Measurements from ENCODE around the gene ALG2. TPM values are rescaled to one million over a fixed set of nuclear protein-coding genes. Genes with fewer than 3 reads are reported as not detected.

The ALG2 gene
- total RNA-seq, 2 experiments from 2014 or later = 19.9 to 22.0 TPM

DNA sequence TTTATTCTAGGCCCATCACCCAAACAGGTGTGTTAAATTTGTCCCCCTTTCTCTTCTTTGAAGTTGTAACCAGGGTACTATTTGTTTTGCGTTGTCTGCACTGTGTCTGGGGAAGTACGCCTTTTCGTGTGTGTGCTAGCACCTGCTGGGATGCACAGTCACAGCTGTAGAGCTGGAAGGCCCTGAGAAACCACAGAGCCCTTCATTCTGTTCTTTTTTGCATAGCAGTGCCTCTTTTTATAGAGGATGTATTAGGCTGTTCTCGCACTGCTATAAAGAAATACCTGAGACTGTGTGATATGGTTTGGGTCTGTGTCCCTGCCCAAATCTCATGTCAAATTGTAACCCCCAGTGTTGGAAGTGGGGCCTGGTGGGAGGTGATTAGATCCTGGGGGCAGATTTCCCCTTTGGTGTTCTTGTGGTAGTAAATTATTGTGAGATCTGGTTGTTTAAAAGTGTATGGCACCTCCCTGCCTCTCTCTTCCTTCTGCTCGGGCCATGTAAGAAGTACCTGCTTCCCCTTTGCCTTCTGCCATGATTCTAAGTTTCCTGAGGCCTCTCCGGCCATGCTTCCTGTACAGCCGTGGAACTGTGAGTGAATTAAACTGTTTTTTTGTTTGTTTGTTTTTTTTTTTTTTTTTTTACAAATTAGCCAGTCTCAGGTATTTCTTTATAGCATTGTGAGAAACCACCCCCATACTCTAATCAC is 14.3 kb upstream of the ALG2 start:
- Mint-ChIP-seq H3K9me3 (ENCODE audit: insufficient read depth) (no peaks in the 10 kb centered on the region), H3K4me1 (ENCODE audit: low read depth) (peaks cover 13% of the 10 kb centered on the region), H3K27me3 (ENCODE audit: low read depth) (no peaks in the 10 kb centered on the region), H3K27ac (peak overlapping the region; percentile 6), H3K36me3 (ENCODE audit: low read depth) (peaks cover 15% of the 10 kb centered on the region), H3K4me3 (no peak overlapping the region)
- ATAC-seq = peak; percentile 60
- ChIA-PET CTCF (interaction anchor here (0.7 kb wide), 1 partner anchor 399 kb away, joined by 3 read pairs; no protein-coding TSS in a partner anchor), POLR2A (interaction anchor here (1.6 kb wide), 1 partner anchor 18 kb away, joined by 3 read pairs; no protein-coding TSS in a partner anchor)
- no peak for DNase-seq

DNA sequence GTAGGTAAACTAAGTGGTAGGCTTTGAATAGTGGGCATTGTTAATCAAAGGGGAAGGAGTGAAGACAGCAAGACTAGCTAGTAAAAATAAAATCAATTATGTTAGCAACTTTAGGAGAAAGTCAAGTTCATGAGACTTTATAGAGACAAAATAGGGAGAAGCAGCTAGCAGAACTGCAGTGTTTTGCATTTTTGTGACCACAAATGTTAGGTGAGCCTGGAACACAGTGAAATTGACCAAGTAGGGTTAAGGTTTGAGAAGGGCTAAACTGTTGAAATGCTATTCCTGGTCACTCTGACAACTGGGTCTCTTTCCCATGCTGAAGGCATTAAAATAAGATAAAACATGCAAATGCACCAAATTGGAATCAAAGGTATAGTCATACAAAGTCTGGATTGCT is 13.3 kb upstream of the ALG2 start:
- DNase-seq = no peak
- Mint-ChIP-seq H3K4me1 (ENCODE audit: low read depth) (peaks cover 13% of the 10 kb centered on the region), H3K27me3 (ENCODE audit: low read depth) (no peaks in the 10 kb centered on the region), H3K4me3 (no peak overlapping the region), H3K9me3 (ENCODE audit: insufficient read depth) (no peaks in the 10 kb centered on the region), H3K36me3 (ENCODE audit: low read depth) (peaks cover 24% of the 10 kb centered on the region), H3K27ac (no peak overlapping the region)
- ChIA-PET CTCF (interaction anchor here (1.0 to 5.1 kb wide), 3 partner anchors 13 to 51 kb away, joined by 3 to 58 read pairs (median 4); partner anchors contain the start of genes ALG2 and SEC61B), POLR2A (interaction anchor here (1.6 kb wide), 1 partner anchor 19 kb away, joined by 3 read pairs; no protein-coding TSS in a partner anchor)
- no peak for ATAC-seq

DNA sequence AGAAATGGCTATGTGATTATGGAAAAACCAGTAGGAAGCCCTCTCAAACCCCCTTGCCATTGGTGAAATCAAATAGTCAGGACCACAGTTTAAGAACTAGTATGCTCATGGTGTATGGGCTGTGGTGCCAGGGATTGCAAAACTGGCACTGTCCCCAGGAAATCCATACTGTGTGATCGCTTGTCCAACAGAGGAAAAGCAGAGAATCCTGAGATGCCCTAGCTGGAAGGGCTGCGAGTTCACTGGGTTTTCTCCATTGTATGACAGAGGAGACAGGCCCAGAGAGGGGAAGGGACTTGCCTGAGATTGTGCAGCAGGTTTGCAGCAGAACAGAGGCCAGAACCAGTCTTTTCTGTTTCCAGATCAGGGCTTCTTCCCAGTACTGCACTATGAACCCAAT is 12.9 kb upstream of the ALG2 start:
- no peaks in the 10 kb centered on the region for H3K27me3 Mint-ChIP-seq (ENCODE audit: low read depth)

DNA sequence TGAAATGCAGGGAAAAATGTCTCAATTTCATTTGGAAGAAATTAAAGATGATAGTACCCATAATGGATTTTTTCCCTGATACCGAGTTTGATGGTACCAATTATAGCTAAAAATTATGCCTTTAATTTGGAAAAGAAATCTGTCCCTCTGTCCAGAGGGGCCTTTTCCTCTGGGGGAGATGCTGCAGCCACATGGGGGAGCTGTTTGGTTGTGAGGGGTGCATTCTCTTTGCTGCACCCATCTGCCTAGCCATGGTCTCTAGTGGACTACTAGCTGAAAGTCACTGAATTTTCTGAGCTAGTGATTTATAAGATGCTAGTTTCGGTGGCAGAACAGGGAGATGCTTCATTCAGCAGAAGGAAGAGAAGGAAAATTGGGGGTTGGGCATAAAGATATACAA is 10.0 kb upstream of the ALG2 start:
- Mint-ChIP-seq H3K27me3 (ENCODE audit: low read depth) (no peaks in the 10 kb centered on the region), H3K9me3 (ENCODE audit: insufficient read depth) (no peaks in the 10 kb centered on the region), H3K36me3 (ENCODE audit: low read depth) (peaks cover 37% of the 10 kb centered on the region), H3K4me1 (ENCODE audit: low read depth) (peaks cover 11% of the 10 kb centered on the region), H3K4me3 (no peak overlapping the region), H3K27ac (no peak overlapping the region)
- DNase-seq (peak; percentile 61), ATAC-seq (peak; percentile 71)
- CTCF ChIA-PET = interaction anchor here (0.6 to 5.1 kb wide), 50 partner anchors 9 to 1094 kb away, joined by 3 to 71 read pairs (median 4); partner anchors contain the start of genes ALG2 and SEC61B
- POLR2A ChIA-PET = interaction anchor here (0.6 to 2.4 kb wide), 4 partner anchors 9 to 292 kb away, joined by 3 to 16 read pairs (median 4); partner anchors contain the start of genes ALG2 and SEC61B

More for the DNA sequence above, 12.9 kb upstream of the ALG2 start:
- Mint-ChIP-seq H3K27ac (no peak overlapping the region), H3K4me1 (ENCODE audit: low read depth) (peaks cover 13% of the 10 kb centered on the region), H3K36me3 (ENCODE audit: low read depth) (peaks cover 24% of the 10 kb centered on the region), H3K4me3 (no peak overlapping the region), H3K9me3 (ENCODE audit: insufficient read depth) (no peaks in the 10 kb centered on the region)
- CTCF ChIA-PET = interaction anchor here (0.7 to 5.1 kb wide), 7 partner anchors 12 to 71 kb away, joined by 3 to 71 read pairs (median 4); partner anchors contain the start of genes ALG2 and SEC61B
- no peak for ATAC-seq
- DNase-seq = no peak
- POLR2A ChIA-PET = interaction anchor here (1.6 kb wide), 1 partner anchor 19 kb away, joined by 3 read pairs; no protein-coding TSS in a partner anchor

DNA sequence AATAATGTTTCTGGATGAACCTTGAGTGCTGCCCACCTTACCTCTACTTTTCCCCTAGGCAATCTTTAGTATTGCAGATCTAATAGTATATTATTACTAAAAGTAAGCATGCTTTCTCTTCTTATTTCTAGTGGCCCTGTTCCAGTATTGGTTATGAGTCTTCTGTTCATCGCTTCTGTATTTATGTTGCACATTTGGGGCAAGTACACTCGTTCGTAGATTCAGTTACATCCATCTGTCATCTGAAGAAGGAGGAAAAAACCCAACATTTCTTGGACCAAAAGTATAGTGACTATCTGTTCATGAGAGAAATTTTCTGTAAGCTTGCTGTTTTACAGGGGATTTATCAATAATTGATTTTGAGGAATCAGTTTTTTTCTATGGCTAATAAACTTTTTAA is 8.5 kb upstream of the ALG2 start:
- Mint-ChIP-seq H3K9me3 (ENCODE audit: insufficient read depth) (no peaks in the 10 kb centered on the region), H3K36me3 (ENCODE audit: low read depth) (peaks cover 39% of the 10 kb centered on the region), H3K4me3 (no peak overlapping the region), H3K27me3 (ENCODE audit: low read depth) (no peaks in the 10 kb centered on the region), H3K27ac (no peak overlapping the region), H3K4me1 (ENCODE audit: low read depth) (peaks cover 1% of the 10 kb centered on the region)
- no peak for ATAC-seq
- CTCF ChIA-PET = interaction anchor here (1.3 to 5.1 kb wide), 4 partner anchors 10 to 735 kb away, joined by 3 to 58 read pairs (median 18); no protein-coding TSS in a partner anchor
- POLR2A ChIA-PET = no interaction called here
- no peak for DNase-seq

DNA sequence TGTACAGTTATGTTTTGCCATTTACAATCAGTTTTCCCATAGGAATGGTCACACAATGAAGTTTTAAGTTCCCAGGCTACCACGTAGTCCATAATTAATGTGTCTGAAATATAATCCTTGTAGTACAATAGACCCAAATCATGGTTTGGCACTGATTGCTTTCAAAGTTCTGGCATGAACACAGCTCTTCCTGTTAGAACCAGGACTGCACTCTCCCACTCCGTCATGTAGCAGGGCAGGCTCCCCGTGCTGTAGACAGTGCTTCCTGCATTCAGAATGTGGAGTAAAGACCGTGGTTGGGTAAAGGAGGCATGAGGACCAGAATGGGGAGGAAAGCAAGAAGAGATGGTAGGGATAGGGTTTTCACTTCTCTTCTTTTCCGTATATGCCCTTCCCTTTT is 4.3 kb upstream of the ALG2 start:
- H3K36me3 Mint-ChIP-seq (ENCODE audit: low read depth) = peaks cover 50% of the 10 kb centered on the region
- H3K4me1 Mint-ChIP-seq (ENCODE audit: low read depth) = peaks cover 23% of the 10 kb centered on the region
- POLR2A ChIA-PET = no interaction called here

DNA sequence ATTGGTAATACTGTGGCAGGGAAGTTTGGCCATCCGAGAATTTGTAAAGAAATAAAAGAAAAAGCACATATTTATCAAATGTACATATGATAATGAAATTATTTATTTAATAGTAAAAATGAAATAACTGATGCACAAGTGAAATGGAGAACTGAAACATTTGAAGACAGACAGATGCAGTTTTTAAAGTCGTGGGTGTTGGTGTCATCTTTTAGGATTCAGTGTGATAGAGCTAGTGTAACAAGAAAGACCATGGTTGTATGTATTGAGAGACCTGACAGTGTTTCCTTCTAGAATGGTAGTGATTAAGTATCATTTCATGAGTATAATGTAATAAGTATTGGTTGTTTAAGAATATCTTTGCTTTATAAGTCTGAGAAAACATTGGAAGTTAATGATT is 2.7 kb upstream of the ALG2 start:
- H3K4me1 Mint-ChIP-seq (ENCODE audit: low read depth) = peaks cover 37% of the 10 kb centered on the region
- POLR2A ChIA-PET = no interaction called here
- CTCF ChIA-PET = interaction anchor here (1.4 kb wide), 1 partner anchor 40 kb away, joined by 5 read pairs; no protein-coding TSS in a partner anchor
- no peak overlapping the region for H3K4me3 Mint-ChIP-seq
- DNase-seq (no peak), ATAC-seq (no peak)
- H3K27me3 Mint-ChIP-seq (ENCODE audit: low read depth) = no peaks in the 10 kb centered on the region
- H3K9me3 Mint-ChIP-seq (ENCODE audit: insufficient read depth) = no peaks in the 10 kb centered on the region
- H3K36me3 Mint-ChIP-seq (ENCODE audit: low read depth) = peaks cover 44% of the 10 kb centered on the region
- no peak overlapping the region for H3K27ac Mint-ChIP-seq

More for the DNA sequence above, 4.3 kb upstream of the ALG2 start:
- no peak overlapping the region for H3K4me3 Mint-ChIP-seq
- H3K27ac Mint-ChIP-seq = no peak overlapping the region
- no peak for DNase-seq
- no peak for ATAC-seq
- no peaks in the 10 kb centered on the region for H3K9me3 Mint-ChIP-seq (ENCODE audit: insufficient read depth)
- H3K27me3 Mint-ChIP-seq (ENCODE audit: low read depth) = no peaks in the 10 kb centered on the region
- CTCF ChIA-PET = no interaction called here

DNA sequence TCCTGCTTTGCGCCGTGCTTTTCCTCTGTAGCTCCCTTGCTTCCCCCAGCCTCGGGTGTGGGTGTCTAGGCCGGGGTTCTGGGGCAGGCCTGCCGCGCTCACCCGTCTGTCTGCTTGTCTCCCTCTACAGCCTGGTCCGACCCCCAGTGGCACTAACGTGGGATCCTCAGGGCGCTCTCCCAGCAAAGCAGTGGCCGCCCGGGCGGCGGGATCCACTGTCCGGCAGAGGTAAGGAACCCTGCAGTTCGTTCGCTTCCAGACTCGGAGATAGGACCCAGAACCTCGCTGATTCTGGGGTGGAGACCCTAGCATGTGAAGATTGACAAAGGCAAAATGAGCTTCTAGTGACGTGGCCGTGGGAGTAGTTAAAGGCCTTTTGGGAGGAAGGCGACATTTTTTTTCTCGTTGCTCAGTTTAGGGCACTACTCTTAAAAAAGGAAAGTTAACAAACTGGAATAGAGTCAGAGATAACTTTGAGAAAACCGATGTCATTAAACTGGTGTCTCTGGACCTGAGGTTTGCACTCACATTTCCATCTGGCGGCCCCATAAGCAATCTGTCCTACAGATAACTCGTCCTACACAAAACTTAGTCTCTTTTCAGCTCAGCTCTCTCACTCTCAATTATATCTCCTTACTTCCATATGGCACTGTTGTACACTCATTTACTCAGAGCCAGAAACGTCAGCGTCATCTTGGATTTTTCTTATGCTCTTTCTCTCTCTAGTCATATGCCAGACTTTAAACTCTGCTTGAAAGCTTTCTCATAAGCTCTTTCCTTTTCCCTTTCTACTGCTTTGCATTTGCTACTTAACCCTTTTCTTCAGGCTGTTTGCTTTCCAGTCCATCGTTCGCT is 901 bp upstream of the ALG2 start:
- no peaks in the 10 kb centered on the region for H3K9me3 Mint-ChIP-seq (ENCODE audit: insufficient read depth)
- peak overlapping the region; percentile 97 for H3K4me3 Mint-ChIP-seq
- H3K27ac Mint-ChIP-seq = peak overlapping the region; percentile 99
- H3K36me3 Mint-ChIP-seq (ENCODE audit: low read depth) = peaks cover 44% of the 10 kb centered on the region
- DNase-seq (no peak), ATAC-seq (peak; percentile 56)
- CTCF ChIA-PET = interaction anchor here (0.6 to 3.9 kb wide), 12 partner anchors 9 to 82 kb away, joined by 3 to 54 read pairs (median 4); no protein-coding TSS in a partner anchor
- H3K27me3 Mint-ChIP-seq (ENCODE audit: low read depth) = no peaks in the 10 kb centered on the region
- POLR2A ChIA-PET = interaction anchor here (0.6 to 2.6 kb wide), 13 partner anchors 9 to 1594 kb away, joined by 3 to 16 read pairs (median 3); no protein-coding TSS in a partner anchor
- peaks cover 52% of the 10 kb centered on the region for H3K4me1 Mint-ChIP-seq (ENCODE audit: low read depth)

DNA sequence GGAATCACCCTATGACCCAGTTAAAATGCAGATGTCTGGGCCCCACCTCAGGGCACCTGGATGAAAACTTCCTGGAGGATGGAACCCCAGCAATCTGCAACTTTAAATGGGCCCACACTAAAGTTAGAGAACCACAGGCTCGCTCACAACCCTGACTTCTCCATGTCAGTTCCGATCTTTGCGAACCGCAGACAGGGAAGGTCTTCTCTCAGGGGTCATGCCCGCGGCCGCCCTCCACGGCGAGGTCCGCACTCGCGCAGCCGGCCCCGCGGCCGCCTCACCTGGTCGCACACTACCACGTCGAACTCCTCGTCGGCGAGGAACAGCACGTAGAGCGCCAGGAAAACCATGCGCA is 499 bp downstream of the ALG2 start:
- peak overlapping the region; percentile 97 for H3K4me3 Mint-ChIP-seq
- POLR2A ChIA-PET = interaction anchor here (1.0 to 2.6 kb wide), 8 partner anchors 11 to 576 kb away, joined by 3 to 16 read pairs (median 6); no protein-coding TSS in a partner anchor
- peaks cover 52% of the 10 kb centered on the region for H3K36me3 Mint-ChIP-seq (ENCODE audit: low read depth)
- no peaks in the 10 kb centered on the region for H3K9me3 Mint-ChIP-seq (ENCODE audit: insufficient read depth)
- ATAC-seq (no peak), DNase-seq (no peak)
- H3K4me1 Mint-ChIP-seq (ENCODE audit: low read depth) = peaks cover 59% of the 10 kb centered on the region
- CTCF ChIA-PET = interaction anchor here (1.0 to 3.9 kb wide), 10 partner anchors 10 to 603 kb away, joined by 3 to 54 read pairs (median 3); no protein-coding TSS in a partner anchor
- no peaks in the 10 kb centered on the region for H3K27me3 Mint-ChIP-seq (ENCODE audit: low read depth)
- H3K27ac Mint-ChIP-seq = peak overlapping the region; percentile 88

DNA sequence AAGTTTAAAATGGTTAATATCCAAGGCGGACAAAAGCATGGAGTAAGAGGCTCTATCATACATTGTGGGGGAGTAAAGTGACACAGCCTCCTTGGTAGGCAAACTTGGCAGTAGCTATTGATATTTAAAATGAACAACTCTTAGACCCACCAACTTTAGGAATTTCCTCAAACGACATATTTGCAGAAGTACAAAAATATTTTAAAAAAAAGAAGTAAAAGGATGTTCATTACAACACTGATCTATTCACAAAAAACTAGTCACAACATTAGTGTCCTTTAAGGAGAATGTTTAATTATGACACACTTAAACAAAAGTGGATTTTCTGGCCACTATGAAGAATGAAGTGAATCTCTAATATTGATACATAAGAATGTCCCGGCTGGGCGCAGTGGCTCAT is 1.7 kb downstream of the ALG2 start:
- H3K4me1 Mint-ChIP-seq (ENCODE audit: low read depth) = peaks cover 62% of the 10 kb centered on the region
- H3K4me3 Mint-ChIP-seq = peak overlapping the region; percentile 46
- ATAC-seq = no peak
- ChIA-PET CTCF (interaction anchor here (0.6 to 2.1 kb wide), 5 partner anchors 12 to 791 kb away, joined by 3 to 28 read pairs (median 3); no protein-coding TSS in a partner anchor), POLR2A (no interaction called here)
- H3K9me3 Mint-ChIP-seq (ENCODE audit: insufficient read depth) = no peaks in the 10 kb centered on the region
- no peak overlapping the region for H3K27ac Mint-ChIP-seq
- no peak for DNase-seq
- no peaks in the 10 kb centered on the region for H3K27me3 Mint-ChIP-seq (ENCODE audit: low read depth)
- peaks cover 58% of the 10 kb centered on the region for H3K36me3 Mint-ChIP-seq (ENCODE audit: low read depth)

DNA sequence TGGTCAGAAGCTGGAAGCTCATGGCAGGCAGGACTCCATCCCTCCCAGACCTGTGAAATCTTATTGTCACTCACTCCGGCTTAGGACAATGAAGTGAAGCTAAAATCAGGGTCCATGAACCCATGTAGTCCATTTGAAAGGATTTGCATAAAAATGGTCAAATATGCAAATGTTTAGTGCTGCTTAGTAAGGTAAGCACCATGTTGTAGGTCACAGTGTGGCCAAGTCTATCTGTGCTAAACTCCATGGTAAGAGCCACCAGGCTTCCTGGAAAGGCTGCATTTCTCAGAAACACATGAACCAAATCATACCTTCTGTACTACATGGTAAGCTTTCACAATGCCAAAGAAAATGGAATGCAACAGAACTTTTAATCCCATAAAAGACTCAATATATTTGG is 5.7 kb downstream of the ALG2 start:
- H3K27me3 Mint-ChIP-seq (ENCODE audit: low read depth) = no peaks in the 10 kb centered on the region
- DNase-seq (no peak), ATAC-seq (no peak)
- peaks cover 42% of the 10 kb centered on the region for H3K36me3 Mint-ChIP-seq (ENCODE audit: low read depth)
- POLR2A ChIA-PET = no interaction called here
- H3K4me1 Mint-ChIP-seq (ENCODE audit: low read depth) = peaks cover 40% of the 10 kb centered on the region
- no peak overlapping the region for H3K27ac Mint-ChIP-seq
- CTCF ChIA-PET = interaction anchor here (0.7 to 1.5 kb wide), 3 partner anchors 15 to 31 kb away, joined by 3 to 7 read pairs (median 4); no protein-coding TSS in a partner anchor
- H3K4me3 Mint-ChIP-seq = no peak overlapping the region
- no peaks in the 10 kb centered on the region for H3K9me3 Mint-ChIP-seq (ENCODE audit: insufficient read depth)

Measured in activated CD8-positive, alpha-beta T cell treated with anti-CD3 and anti-CD28 coated beads, Interleukin-2, amount 10 ng/mL, durations not matched to agents 7 days and 5 days (primary cell).